HG03135 (cell line): ENCODE results near the gene NOS1AP.

Experiments used
- ATAC-seq: cut with Tn5 transposase; IDR thresholded peaks from one replicate; pipeline ENCODE4 v1.9.1; 2021; ENCODE audit warnings: mild to moderate bottlenecking, moderate library complexity; ENCODE audit not compliant: unreplicated experiment

NOS1AP gene

DNA sequence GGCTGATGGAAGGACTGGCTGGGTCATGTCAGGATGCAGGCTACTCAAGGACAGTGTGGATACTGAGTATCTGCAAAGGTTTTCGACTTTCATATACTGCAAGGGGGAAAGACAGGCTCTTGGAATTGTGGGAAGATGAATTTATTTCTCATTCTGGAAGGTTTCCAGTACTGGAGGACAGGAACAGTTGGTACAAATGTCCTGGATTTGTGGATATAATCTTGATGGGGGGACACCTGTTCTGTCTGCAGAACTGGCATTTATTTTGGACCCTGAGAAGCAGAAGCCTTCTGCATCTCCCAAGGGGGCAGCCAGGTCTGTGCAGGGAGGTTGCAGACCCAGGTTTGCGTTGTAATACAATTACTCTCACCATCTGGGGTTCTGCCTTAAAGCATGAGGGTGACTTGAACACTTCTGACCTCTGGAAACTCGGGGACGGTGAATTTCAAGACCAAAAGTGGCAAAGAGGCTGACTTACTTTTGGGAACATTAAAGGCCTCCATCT, 65.8 kb downstream of the NOS1AP start:
- no peak for ATAC-seq

- no peak for ATAC-seq
Measured at GRCh38 chr1:162136760-162137159, 67.3 kb downstream of the NOS1AP start.

- ATAC-seq, result no peak
Measured at GRCh38 chr1:162137179-162137960, 67.9 kb downstream of the NOS1AP start.

DNA sequence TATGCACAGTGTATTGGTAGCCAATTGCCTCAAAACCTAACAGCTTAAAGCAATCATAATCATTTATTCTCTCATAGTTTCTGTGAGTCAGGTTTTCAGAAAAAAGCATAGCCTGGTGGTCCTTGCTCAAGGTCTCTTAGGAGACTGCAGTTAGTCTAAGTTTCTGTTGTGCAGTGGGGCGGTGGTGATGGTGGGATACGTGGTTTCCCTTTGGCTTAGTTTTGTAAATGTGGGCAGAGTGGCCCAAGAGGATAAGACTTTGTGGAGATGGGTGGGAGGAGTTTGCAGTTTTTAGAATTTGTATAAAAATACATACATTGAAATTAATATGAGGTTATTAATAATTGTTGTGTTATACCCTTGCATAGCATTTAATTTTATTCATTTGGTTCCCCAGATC, 68.6 kb downstream of the NOS1AP start:
- ATAC-seq, result no peak

DNA sequence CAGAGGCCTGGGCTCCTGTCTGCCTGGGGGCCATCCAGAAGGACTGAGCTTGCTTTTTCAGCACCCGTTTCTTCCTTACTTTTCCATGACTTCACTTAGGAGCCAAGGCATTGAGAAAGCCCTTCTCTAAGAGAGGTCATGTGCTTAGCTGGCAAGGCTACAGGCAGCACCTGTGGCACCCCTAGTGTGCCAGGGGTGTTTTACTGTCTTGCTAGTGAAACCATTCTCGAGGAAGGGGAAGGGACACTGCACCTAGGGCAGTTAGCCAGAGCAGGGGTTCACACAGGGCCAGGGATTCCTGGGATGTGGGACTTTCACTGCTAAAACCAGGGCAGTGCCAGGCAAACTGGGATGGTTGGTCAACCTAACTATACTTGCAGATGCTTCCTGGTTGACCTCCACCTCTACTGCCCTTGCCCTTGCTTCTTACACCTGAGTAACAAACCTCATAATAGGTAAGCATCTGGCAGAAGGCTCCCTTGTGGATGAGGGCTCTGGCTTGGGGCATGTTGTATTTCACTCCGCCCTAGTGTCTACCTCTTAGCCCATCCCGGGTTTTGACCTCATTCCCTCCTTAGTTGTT, 69.2 kb downstream of the NOS1AP start:
- no peak for ATAC-seq

DNA sequence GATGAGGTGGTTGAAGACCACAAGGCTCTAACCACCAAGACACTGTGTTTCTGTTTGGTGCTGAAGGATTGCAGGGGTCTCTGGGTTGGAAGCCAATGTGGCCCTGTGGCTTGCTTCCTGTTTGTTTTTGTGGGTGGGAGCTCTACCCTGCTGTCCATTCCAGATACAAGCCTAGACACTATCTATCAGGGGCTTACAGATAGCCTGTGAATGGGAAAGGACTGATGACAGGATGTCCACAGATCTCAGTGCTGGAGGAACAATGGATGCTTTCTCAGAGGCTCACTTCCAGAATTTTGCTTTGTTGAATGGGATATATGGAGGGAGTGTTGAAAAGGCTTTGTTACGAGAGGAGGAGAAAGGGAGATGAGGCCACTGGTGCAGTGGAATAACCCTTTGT, 69.7 kb downstream of the NOS1AP start:
- ATAC-seq, result no peak

DNA sequence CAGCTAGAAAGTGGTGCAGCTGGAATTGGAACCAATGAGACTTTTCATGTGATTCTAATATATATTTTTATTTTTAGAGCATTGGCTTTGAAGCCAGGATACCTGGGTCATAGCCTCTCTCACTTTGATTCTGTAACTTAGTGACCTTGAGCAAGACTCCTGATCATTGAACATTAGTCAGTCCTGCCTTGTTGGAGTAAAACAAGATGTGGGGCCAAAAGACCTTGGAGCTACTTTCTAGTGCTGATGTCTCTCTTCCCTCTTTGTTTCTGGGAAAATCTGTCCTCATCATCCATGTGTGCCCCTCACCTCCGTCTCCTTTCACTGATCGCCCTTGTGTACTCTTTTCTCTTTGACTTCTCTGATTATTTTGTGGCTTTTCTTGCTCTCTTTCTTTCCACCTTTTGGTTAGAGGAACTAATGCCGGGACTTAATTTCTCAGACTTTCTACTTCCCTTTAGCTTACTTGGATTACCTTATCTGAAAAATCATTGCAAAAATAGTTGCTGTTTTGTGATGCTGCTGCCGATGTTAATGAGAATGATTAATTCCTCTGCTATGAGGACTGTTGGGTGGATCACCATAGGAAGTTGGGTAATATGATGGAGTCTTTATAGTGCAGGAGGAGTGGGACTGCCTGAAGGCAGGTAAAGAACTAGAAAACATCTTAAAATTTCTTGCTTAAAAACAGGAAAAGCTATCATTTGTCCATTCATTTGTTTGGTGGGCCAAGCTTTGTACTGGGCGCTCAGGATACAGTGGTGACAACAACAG, 72.0 kb downstream of the NOS1AP start:
- ATAC-seq, result no peak

DNA sequence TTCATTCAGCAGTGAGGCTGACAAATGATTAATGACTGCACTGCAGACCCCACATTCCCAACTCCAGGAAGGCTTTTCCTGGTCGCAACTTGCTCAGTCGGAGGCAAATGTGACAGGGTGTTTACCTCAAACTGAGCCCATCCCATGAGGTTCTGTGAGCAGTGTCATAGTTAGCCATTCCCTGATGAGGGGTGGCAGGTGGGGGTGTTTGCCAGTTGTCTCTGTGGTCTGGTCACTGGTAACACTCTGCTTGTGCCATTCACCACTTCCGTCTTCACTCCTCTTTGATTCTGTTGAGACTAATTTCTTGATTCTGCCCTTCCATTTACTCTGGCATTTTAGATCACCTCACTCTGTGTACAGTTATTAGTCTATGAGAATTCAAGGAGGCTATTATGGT, 73.5 kb downstream of the NOS1AP start:
- no peak for ATAC-seq

DNA sequence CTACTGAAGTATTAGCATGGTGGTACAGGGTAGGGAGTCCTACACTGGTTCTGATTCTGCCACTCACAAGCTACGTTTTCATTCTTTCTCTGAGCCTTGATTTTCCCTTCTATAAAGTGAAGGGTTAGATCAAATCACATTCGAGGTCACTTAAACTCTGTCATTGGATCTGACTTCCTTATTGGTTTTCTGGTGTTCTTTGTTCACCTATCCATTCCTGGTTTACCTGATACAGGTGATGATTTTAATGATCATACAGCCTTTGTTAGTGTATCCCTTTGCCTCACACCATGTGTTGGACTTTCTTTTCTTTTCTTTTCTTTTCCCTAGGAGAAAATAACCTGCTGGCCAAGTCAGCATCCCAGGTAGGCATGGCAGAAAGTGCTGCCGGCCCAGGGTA, 74.8 kb downstream of the NOS1AP start:
- ATAC-seq, result no peak

DNA sequence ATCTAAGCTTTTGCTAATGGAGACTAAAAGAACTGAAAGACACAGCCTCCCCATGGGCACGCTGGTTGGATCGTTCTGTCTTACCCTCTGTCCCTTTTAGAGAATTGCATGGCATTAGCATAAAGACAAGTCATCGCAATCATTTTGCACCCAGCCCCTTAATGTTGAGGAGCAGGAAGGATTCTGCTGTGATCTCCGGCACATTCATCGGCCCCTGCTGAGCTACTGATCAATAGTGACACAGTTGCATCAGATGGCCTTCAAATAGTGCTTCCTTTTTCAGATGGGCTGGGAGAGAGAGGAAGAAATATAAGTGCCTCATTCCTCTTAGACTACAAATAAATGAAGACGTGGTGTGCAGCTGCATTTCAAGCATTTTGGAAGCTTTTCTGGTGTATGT, 75.4 kb downstream of the NOS1AP start:
- ATAC-seq, result no peak

- ATAC-seq, result no peak
Measured at GRCh38 chr1:162145280-162145965, 75.9 kb downstream of the NOS1AP start.

- no peak for ATAC-seq
Measured at GRCh38 chr1:162145966-162146696, 76.6 kb downstream of the NOS1AP start.

- ATAC-seq, result no peak
Measured at GRCh38 chr1:162147760-162148159, 78.3 kb downstream of the NOS1AP start.

DNA sequence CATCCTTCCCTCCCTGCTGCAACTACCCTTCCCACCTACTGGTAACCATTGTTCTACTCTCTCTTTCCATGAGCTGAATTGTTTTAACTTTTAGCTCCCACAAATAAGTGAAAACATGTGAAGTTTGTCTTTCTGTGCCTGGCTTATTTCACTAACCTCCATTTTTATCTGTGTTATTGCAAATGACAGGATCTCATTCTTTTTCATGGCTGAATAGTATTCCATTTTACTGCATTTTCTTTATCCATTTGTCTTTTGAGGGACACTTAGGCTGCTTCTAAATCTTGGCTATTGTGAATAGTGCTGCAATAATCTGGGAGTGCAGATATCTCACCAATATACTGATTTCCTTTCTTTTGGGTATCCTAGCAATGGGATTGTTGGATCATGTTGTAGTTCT, 80.6 kb downstream of the NOS1AP start:
- no peak for ATAC-seq

- ATAC-seq, result peak; percentile 69
Measured at GRCh38 chr1:162151900-162152829, 82.7 kb downstream of the NOS1AP start.

DNA sequence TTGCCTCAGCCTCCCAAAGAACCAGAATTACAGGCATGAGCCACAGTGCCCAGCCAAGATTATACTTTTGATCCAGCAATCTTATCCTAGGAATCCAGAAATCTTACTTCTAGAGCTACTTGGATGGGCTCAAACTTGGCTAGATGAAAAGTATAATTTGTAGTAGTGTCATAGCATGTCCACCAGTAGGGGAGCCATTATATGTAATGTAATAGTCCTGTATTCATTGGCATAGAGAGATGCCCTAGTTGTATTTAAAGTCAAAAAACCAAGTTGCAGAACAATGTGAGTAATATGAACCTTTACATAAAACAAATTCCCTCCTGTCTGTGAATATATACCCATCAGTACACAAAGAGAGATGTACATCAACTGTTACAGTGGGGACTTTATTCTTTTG, 83.9 kb downstream of the NOS1AP start:
- ATAC-seq, result no peak

GRCh38 chr1:162157469-162157868, 88.0 kb downstream of the NOS1AP start:
- ATAC-seq, result no peak

GRCh38 chr1:162158624-162159271, 89.3 kb downstream of the NOS1AP start:
- ATAC-seq, result no peak

DNA sequence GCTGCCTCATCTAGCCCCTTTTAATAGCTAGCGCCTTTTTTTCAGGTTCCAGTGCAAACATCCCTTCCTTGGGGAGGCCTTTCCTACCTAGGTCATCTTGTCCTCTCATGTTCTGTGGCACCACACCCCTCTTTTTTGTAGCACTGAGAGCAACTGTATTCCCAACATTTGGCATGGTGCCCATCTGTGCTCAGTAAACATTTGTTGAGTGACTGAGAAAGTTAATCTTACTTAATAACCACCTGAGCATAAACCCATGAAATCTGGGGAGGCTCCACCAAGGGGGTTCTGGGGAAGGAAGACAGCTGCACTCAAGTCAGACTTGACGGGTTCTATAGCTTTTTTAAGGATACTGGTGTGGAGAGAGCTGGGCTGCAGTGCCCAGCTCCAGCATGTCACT, 90.0 kb downstream of the NOS1AP start:
- ATAC-seq, result no peak
